NCI-H1092 (cell line): ENCODE measurements around the gene RHBDL1.

ENCODE experiments used
- DNase-seq: peaks from one replicate; lab custom pipeline; 2025; lab: John Stamatoyannopoulos, UW

The RHBDL1 gene

GRCh38 chr16:657487-657886 lies 18.0 kb upstream of the RHBDL1 start:
- DNase-seq = no peak

GRCh38 chr16:658679-659571 lies 16.5 kb upstream of the RHBDL1 start:
- no peak for DNase-seq

GRCh38 chr16:659618-660017 lies 15.9 kb upstream of the RHBDL1 start:
- no peak for DNase-seq

GRCh38 chr16:660132-660458 lies 15.4 kb upstream of the RHBDL1 start:
- DNase-seq = no peak

GRCh38 chr16:660459-661183 lies 14.8 kb upstream of the RHBDL1 start:
- DNase-seq = peak; percentile 74

- no peak for DNase-seq
These were observed 14.2 kb upstream of the RHBDL1 start for GRCh38 chr16:661184-661821.

GRCh38 chr16:662095-662494 lies 13.4 kb upstream of the RHBDL1 start:
- DNase-seq = no peak

GRCh38 chr16:662597-662996 lies 12.9 kb upstream of the RHBDL1 start:
- no peak for DNase-seq

- DNase-seq = no peak
These were observed 8.9 kb upstream of the RHBDL1 start for GRCh38 chr16:666572-666971.

- no peak for DNase-seq
These were observed 8.2 kb upstream of the RHBDL1 start for GRCh38 chr16:667113-667779.

GRCh38 chr16:667780-668518 lies 7.5 kb upstream of the RHBDL1 start, which contains the start of gene RHOT2:
TSS of gene RHOT2 (plus strand) at chr16:668132. CDS start at chr16:668200, 68 bp downstream.
- peak; percentile 89 for DNase-seq

- DNase-seq = no peak
These were observed 6.8 kb upstream of the RHBDL1 start for GRCh38 chr16:668519-669171.

GRCh38 chr16:669666-670065 lies 5.8 kb upstream of the RHBDL1 start:
- DNase-seq = no peak

GRCh38 chr16:670485-671352 lies 4.8 kb upstream of the RHBDL1 start:
- no peak for DNase-seq

GRCh38 chr16:671353-672131 lies 3.9 kb upstream of the RHBDL1 start:
- no peak for DNase-seq

- no peak for DNase-seq
These were observed 3.1 kb upstream of the RHBDL1 start for GRCh38 chr16:672371-672770.

GRCh38 chr16:672851-673250 lies 2.6 kb upstream of the RHBDL1 start:
- DNase-seq = no peak

- DNase-seq = no peak
These were observed 2.0 kb upstream of the RHBDL1 start for GRCh38 chr16:673399-673991.
